Stimulated activated CD4-positive, alpha-beta T cell treated with anti-CD3 and anti-CD28 coated beads, Interleukin-15, amount 100 ng/mL, for 1 hour (primary cell): Measurements from ENCODE around the gene NGB.

ENCODE experiments used
- DNase-seq, 2 donors: peaks; one replicate each; pipeline ENCODE4 v3.0.0-alpha.2; 2020; ENCODE audit warnings: low read depth in 1 of 2, low spot score in 1 of 2

NGB gene

DNA sequence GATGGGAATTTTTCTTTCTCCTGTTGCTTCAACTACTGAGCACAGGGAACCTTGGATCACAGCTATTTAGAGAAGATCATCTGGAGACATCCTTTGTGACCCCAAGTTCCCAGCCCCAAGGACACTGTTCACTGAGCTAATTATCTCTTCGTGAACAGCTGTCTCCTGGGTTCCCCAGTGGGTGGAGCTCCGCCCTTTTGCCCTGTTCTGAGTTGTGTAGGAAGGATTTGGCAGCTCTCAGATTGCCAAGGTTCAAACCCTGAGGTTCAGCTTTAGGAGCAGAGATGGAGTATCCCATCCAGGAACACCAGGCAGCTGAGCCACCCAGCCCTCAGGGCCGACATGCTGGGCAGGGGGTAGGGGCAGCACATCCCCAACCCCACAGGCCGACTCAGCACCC lies 32.0 kb downstream of the NGB start:
- DNase-seq: no peak

DNA sequence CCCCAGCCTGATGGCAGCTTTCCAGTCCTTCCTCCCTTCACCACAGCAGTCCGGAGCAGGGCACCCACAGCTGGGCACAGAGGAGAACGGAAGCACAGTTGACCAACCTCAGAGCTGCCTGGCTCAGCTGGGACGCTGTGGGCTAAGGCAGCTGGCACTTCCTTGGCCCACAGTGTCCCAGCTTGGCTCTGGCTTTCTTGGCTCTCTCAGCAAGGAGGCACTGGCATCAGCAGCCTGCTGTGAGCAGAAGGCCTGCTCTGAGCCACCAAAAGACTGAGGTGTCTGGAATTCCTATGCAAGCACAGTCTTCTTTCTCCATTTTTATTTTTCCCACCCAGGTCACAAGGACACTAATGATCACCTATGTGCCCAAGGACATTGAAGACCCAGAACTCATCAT lies 32.6 kb downstream of the NGB start:
- DNase-seq: no peak

DNA sequence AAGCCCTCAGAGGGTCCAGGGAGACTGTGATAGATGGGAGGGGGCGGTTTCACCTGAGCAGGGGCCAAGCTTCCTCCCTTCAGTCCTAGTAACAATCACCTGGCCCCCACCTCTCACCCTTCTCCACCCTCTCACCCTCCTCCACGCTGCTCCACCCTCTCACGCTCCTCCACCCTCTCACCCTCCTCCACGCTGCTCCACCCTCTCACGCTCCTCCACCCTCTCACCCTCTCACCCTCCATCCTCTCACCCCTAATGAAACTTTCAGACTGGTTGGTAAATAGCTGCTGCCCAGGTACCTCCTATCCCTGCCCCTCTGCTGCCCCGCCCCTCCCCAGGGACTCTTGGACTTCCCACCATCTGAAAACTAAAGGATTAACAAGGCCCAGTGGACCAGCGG lies 34.2 kb downstream of the NGB start:
- no peak for DNase-seq

DNA sequence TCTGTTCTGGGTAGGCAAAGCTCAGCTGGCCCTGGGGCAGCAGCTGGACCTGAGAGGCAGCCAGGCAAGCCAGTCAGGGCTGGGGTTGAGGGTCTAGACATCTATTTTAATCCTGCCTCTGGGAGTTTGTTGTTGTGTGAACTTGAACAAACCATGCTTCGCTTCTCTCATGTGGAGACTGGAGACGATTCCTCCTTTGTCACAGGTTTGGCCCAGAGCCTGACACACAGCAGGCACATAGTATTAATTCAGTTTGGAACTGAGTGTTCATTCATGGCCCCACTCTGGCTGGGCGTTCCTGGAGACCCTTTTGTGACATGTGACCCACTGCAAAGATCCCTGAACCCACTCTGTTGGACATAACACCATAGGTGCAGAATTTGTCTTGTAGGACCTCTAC lies 39.3 kb downstream of the NGB start:
- DNase-seq: no peak

DNA sequence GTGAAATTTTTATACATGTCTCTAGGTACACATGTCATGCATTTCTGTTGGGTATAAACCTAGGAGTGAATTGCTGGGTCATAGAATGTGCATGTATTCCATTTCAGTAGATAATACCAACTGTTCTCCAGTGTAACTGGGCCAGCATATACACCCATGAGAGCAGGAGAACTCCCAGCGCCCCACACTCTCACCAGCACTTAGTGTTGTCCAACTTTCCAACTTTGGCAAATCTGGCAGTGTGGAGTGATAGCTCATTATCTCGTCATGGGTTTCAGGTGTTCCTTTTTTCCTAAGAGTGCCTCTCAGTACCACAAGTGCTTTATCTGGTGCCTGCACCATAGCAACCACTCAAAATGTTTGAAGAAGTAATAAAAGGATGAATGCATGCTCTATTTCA lies 40.1 kb downstream of the NGB start:
- no peak for DNase-seq

DNA sequence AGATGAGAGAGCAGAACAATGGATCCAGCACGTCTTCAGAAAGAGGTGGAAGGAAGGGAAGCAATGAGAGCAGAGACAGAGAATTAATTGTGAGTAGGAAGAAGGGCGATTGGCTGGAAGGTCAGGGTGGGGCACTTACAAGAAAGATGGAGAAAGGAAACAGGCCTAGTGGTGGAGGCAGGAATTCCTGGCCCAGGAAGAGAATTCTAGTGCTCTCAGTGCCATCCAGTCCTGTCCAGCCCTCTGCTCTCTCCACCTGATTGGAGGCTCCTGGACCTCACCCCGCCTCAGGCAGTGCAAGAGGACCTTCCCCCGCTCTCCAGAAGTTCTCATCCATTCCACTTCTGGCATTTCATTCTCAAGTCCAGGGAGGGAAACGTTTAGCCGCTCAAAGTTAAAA lies 43.0 kb downstream of the NGB start:
- no peak for DNase-seq

DNA sequence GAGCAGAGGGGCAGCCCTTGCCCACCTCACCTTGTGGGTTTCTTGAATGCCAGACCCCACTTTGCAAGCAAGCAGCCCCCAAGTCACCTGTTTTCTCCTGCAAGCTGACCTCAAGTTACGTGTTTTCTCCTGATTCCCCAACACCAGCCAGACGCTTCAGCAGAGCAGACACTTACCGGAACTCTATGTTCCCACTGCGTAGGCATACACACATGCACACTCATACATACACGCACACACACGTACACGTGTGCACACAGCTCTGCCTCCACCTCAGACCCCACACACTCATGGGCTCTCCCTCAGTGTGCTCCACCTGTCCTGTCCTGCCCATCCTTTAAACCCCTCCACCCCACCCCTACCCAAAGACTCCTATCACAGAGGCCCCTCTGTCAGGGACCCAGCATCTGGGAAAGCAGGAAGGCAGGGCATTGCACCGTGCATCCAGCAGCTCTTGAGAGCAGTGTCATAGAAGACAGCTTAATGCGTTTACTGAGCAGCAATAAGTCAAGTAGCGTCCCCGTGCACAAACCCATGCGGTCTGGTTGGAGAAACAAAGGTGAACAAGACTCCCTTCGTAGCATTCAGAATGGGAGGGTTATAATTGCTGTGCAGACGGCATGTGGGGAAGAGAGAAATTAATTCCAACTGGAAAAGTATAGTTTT lies 45.0 kb downstream of the NGB start:
- DNase-seq: no peak

DNA sequence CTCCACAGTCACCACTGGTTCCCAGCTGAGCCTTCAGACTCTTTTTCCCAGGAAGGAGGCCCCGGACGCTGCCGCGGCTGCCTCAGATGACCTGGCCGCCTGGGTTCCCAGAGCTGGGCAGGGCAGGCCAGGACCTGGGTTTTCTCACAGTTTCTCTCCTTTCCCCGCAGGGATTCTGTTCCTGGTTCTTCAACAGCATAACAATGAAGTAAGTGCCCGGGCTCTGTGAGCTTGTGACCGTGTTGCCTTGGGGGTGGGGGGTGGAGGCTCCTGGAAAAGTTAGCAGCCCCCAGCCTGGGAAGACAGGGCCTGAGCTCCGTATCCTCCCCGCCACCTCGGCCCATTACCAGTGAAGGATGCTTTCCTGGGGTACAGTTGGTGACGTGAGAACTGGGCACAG lies 45.8 kb downstream of the NGB start:
- DNase-seq: no peak

DNA sequence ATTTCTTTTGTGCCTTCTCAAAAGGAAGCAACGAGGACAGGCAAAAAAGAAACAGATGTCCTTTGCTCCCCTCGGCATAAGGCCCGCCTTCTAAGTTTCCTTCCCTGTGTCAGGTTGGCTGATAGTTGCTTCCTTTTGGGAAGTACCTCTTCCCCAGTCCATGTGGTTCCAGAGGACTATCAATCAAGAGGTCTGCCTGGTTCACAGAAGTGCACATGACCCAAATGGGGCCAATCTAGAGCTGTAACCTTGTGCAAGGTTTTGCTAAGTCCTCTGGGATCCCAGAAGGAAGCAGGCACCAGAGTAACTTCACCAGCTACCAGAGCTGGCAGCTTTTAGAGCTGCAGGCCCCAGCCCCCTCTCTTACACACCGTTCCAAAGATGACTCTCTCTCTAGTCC lies 46.8 kb downstream of the NGB start:
- DNase-seq: no peak

DNA sequence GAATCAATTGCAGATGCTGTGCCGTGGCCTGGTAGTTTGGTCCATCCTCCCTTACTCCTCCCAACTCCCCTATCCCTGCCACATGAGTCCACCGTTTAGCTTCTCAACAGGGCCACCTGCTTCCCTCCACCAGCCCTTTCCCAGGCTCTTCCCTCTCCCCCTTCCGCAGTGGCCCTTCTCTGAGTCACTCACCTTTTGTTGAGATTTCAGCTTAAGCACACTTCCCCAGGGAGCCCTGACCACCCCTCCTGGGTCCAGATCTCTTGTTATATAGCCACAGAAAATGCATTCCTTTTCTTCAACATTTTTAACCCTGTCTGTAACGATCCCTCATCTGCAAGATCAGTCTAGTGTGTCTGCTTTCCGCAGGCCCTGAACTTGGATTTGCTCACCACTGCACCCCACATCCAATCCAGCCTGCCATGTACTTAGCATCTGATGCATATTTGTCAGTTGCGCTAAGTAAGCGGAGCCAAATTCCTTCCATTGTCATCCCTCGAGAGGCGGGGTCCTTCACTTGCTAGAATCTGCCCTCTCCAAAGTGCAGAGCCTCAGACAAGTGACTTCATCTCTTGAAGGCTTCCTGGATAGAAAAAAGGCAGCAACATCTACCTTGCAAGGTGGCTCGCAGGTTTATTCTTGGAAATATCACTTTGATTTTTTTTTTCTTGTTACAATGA lies 48.3 kb downstream of the NGB start:
- DNase-seq: no peak

DNA sequence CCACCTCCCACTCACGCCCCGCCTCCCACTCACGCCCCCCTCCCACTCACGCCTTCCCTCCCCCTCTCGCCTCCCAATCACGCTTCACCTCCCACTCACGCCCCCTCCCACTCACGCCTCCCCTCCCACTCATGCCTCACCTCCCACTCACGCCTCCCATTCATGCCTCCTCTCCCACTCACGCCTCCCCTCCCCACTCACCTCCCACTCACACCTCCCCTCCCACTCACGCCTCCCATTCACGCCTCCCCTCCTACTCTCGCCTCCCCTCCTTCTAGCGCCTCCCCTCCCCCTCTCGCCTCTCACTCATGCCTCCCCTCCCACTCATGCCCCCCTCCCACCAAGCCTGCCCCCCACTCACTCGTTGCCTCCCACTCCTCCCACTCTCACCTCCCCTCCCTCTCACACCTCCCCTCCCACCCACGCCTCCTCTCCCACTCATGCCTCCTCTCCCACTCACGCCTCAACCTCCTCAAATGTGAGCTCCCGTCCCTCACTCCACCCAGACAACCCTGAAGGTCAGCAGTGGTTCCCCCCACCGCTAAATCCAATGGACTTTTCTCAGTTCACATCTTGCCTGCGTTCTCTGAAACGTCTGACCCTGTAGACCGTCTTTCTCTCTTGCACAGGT lies 49.6 kb downstream of the NGB start:
- no peak for DNase-seq

DNA sequence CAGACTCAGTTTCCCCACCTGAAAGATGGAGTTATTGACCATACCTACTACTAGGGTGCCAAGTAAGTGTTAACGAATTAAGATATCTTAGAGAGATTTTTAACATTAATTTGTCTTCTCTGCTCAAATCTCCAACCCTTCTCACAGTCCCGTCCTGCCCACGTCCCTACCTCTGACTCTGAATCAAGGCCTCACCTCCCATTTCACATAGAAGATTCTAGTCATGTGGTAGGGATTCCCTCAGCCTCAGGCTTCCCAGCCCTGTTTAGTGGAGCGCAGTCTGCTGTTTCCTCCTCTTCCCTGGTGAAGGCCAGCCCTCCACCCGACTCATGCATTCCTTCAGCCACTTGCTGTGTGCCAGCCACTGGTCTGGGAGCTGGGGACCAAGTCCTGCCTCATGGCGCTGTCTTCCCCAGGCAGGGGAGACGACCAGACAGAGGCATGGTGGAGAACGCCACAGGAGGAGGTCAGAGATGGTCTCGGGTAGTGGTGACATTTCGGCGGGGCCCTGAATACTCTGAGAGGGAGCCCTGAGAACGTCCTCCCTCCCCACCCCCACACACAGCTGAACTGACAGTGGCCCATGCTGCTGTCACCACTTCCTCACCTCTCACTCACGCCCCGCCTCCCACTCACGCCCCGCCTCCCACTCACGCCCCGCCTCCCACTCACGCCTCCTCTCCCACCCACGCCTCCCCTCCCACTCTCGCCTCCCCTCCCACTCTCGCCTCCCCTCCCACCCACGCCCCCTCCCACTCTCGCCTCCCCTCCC lies 50.6 kb downstream of the NGB start:
- DNase-seq: no peak

DNA sequence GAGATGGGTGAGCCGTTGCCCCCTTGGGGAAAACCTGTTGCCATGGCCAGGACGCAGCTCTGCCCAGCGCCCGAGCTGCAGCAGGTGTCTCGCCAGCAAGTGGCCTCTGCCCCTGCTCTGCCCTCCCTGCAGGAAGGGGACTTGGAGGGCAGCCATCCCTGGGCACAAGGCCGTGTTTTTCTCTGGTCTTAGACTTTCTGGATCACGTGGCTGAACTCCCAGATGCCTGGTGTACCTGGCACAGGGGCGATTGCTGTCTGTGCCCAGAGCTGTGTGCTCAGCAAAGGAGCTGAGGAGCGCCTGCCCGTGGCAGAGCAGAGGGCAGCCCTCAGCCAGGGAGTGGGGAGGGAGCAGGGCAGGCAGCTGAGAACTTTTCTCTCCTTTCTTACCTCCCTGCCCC lies 51.4 kb downstream of the NGB start:
- no peak for DNase-seq

DNA sequence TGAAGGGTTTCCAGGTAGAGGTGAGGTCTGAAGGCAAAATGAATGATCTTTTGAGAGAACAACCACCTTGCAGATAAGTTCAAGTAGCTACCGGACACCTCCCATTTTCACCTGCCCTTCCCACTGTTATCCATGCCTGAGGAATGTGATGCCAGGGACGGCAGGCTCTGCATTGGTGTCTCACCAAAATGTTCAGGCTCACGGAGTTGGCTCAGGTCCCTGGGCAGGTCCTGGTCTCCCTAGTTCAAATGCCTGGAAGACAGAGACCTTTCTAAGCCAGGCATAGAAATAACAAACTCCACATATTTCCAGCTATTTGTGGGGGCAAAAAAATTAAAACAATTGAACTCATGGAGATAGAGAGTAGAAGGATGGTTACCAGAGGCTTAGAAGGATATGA lies 53.5 kb downstream of the NGB start:
- DNase-seq: no peak
